GM19043 (cell line): ENCODE data around the gene ZIC1.

Experiments used
- ATAC-seq: cut with Tn5 transposase; IDR thresholded peaks from one replicate; pipeline ENCODE4 v1.9.1; 2021; ENCODE audit warnings: low read depth; ENCODE audit not compliant: unreplicated experiment

ZIC1 gene

GRCh38 chr3:147409143-147410115 lies at the start of gene ZIC1:
Gene ZIC1 (plus strand): TSS chr3:147409365. CDS start chr3:147410113, 748 bp downstream.
- ATAC-seq: no peak

GRCh38 chr3:147360051-147360439 lies 49.1 kb upstream of the ZIC1 start:
- no peak for ATAC-seq

- no peak for ATAC-seq
Observed at GRCh38 chr3:147360646-147361453, 48.3 kb upstream of the ZIC1 start.

- ATAC-seq: no peak
Observed at GRCh38 chr3:147361454-147362420, 47.4 kb upstream of the ZIC1 start.

- ATAC-seq: no peak
Observed at GRCh38 chr3:147364771-147365170, 44.4 kb upstream of the ZIC1 start.

- ATAC-seq: no peak
Observed at GRCh38 chr3:147365196-147366115, 43.7 kb upstream of the ZIC1 start.

- no peak for ATAC-seq
Observed at GRCh38 chr3:147367676-147368075, 41.5 kb upstream of the ZIC1 start.

GRCh38 chr3:147368151-147368550 lies 41.0 kb upstream of the ZIC1 start:
- no peak for ATAC-seq

- ATAC-seq: no peak
Observed at GRCh38 chr3:147368561-147369221, 40.5 kb upstream of the ZIC1 start.

- no peak for ATAC-seq
Observed at GRCh38 chr3:147369231-147369630, 39.9 kb upstream of the ZIC1 start.

GRCh38 chr3:147369661-147370123 lies 39.5 kb upstream of the ZIC1 start:
- ATAC-seq: no peak

GRCh38 chr3:147370349-147370748 lies 38.8 kb upstream of the ZIC1 start:
- no peak for ATAC-seq

- no peak for ATAC-seq
Observed at GRCh38 chr3:147371140-147371539, 38.0 kb upstream of the ZIC1 start.

GRCh38 chr3:147371771-147372340 lies 37.3 kb upstream of the ZIC1 start:
- ATAC-seq: no peak

- no peak for ATAC-seq
Observed at GRCh38 chr3:147372525-147373027, 36.6 kb upstream of the ZIC1 start.

GRCh38 chr3:147373301-147373700 lies 35.9 kb upstream of the ZIC1 start:
- no peak for ATAC-seq

- no peak for ATAC-seq
Observed at GRCh38 chr3:147377412-147378367, 31.5 kb upstream of the ZIC1 start.
